ENCODE measurements around the gene ETV1.

Gene ETV1

DNA sequence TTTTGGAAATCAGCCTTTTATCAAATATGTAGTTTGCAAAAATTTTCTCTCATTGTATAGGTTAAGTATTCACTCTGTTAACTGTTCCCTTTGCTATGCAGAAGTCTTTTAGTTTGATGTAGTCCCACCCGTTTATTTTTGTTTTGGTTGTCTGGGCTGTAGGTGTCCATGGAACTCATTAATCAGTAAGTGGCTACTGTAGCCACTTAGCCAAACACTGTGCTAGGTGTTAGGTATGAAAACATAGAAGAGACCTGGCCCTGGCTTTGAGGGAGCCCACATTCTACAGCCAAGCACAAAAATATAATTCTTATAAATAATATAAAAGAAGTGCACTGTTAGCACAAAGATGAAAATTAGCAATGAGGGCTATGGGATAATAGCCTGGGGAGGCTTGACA, 133.5 kb downstream of the ETV1 start:
- no peaks in the 10 kb centered on the region for H3K36me3 ChIP-seq (ENCODE audit: control insufficient read depth, insufficient read depth, low read length)
- no peaks in the 10 kb centered on the region for H3K27me3 ChIP-seq (ENCODE audit: control insufficient read depth, insufficient read depth, low read length)
- no peak overlapping the region for H3K4me3 ChIP-seq (ENCODE audit: low read length)
- no peak overlapping the region for H3K9ac ChIP-seq (ENCODE audit: low read length)
- no peaks in the 10 kb centered on the region for H3K9me3 ChIP-seq (ENCODE audit: control insufficient read depth, low read length)
- no peaks in the 10 kb centered on the region for H3K4me1 ChIP-seq (ENCODE audit: control insufficient read depth, insufficient read depth, low read length)

DNA sequence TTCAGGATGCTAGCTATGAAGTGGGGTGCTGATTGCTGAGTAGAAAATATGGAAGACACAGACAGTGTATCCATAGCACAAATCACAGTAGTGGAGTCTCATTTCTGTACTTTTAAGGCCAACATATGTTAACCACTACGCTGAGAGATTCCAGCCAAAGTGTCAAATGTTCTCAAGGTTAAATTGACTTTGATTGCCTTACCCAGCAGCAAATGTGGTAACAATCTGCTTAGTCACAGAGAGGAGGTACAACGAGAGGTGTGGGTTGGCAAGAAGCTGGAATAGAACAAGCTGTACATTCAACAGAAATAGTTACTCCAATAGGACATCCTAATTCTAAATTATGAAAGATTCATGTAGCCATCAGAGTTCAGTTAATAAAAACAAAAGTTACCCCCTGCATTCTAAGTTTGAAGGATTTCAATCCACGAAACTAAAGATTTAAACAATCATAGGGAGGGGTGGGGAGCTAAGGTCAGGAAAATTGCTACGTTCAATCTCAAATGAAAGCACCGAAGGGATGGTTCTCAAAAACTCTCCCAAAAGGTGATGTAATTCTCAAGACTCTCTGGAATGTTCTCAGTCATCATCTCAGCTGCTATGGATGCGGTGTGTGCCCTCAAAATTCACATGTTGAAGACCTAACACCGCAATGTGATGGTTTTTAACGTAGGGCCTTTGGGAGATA, 137.0 kb downstream of the ETV1 start:
- Histone ChIP-seq H3K4me3 (ENCODE audit: low read length) (no peak overlapping the region), H3K9ac (ENCODE audit: low read length) (no peak overlapping the region), H3K27me3 (ENCODE audit: control insufficient read depth, insufficient read depth, low read length) (no peaks in the 10 kb centered on the region), H3K9me3 (ENCODE audit: control insufficient read depth, low read length) (no peaks in the 10 kb centered on the region), H3K4me1 (ENCODE audit: control insufficient read depth, insufficient read depth, low read length) (no peaks in the 10 kb centered on the region), H3K36me3 (ENCODE audit: control insufficient read depth, insufficient read depth, low read length) (no peaks in the 10 kb centered on the region)

DNA sequence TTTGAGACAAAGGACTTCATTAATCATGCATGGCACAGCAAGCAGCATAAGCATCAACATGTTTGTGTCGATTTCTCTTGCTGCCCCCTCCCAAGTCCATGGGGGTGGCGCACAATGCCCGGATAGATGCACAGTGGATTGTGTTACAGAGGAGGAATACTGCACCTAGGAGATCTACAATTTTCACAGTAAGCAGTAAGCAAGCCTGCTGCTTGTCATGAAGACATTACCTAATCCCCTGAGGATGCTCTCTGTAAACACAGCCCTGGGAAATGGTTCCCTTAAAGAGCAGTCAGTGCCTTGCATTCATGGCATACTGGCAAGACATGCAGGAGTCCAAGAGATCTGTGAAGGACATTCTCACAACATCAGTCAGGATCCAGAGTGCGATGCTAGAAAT, 137.7 kb downstream of the ETV1 start:
- Histone ChIP-seq H3K9me3 (ENCODE audit: control insufficient read depth, low read length) (no peaks in the 10 kb centered on the region), H3K27me3 (ENCODE audit: control insufficient read depth, insufficient read depth, low read length) (no peaks in the 10 kb centered on the region), H3K36me3 (ENCODE audit: control insufficient read depth, insufficient read depth, low read length) (no peaks in the 10 kb centered on the region), H3K4me1 (ENCODE audit: control insufficient read depth, insufficient read depth, low read length) (no peaks in the 10 kb centered on the region), H3K4me3 (ENCODE audit: low read length) (no peak overlapping the region), H3K9ac (ENCODE audit: low read length) (no peak overlapping the region)

DNA sequence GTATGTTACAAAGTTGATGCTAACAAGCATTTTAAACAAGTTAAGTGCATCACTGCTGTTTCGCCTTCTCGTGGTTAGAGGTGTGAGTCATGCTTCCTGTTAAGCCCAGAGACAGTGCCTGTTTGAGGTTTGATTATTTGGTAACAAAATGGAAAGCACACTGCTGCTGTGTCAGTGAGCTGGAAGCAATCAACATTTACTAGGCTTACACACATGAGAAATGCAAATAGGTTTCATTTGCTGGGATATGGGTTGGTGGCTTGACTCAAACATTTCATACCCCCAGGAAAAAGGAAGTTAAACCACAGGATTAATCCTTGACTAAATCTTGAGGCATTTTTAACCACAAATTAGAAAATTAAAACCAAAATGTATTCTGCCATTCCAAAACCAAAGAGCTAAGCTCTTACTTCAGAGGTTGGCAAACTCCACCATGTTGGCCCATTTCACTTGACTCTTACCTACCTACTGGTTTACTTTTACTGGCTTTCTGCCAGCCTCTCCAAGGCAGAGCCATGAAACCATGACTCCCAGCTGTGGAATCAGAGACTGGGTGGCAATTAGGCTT, 139.2 kb downstream of the ETV1 start:
- Histone ChIP-seq H3K27me3 (ENCODE audit: control insufficient read depth, insufficient read depth, low read length) (no peaks in the 10 kb centered on the region), H3K4me3 (ENCODE audit: low read length) (no peak overlapping the region), H3K4me1 (ENCODE audit: control insufficient read depth, insufficient read depth, low read length) (no peaks in the 10 kb centered on the region), H3K9me3 (ENCODE audit: control insufficient read depth, low read length) (no peaks in the 10 kb centered on the region), H3K36me3 (ENCODE audit: control insufficient read depth, insufficient read depth, low read length) (no peaks in the 10 kb centered on the region), H3K9ac (ENCODE audit: low read length) (no peak overlapping the region)

DNA sequence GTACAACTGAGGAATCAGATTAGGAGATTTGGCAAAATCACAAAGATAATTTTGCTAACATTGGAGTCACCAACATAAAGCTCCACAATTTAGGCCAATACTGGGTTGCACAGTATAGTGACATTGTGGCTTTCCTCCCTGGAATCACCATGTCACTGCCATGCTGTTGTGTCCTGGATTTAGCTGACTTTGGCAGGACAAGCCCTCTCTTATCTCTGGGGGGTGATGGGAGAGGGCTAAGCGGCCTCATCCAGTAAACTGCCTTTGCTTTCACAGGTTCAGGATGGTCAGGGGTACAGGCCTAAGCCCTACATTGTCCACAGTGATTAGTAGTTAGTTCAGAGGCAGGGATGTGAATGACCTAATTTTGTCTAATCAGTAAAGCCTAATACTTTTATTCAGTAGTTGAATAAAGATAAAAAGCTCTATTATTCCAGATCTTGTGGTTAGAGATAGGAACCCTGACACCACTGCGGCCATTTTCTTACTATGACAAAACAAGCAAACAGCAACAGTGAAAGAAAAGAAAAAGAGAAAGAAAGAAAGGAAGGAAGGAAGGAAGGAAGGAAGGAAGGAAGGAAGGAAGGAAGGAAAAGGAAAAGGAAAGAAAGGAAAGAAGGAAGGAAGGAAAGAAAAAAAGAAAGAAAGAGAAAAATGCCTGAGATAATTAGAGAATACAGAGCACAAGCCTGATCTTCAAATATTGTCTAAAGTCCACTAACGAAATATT, 140.1 kb downstream of the ETV1 start:
- H3K36me3 ChIP-seq (ENCODE audit: control insufficient read depth, insufficient read depth, low read length): no peaks in the 10 kb centered on the region
- H3K9me3 ChIP-seq (ENCODE audit: control insufficient read depth, low read length): no peaks in the 10 kb centered on the region
- H3K4me1 ChIP-seq (ENCODE audit: control insufficient read depth, insufficient read depth, low read length): no peaks in the 10 kb centered on the region
- no peak overlapping the region for H3K4me3 ChIP-seq (ENCODE audit: low read length)
- H3K9ac ChIP-seq (ENCODE audit: low read length): no peak overlapping the region
- H3K27me3 ChIP-seq (ENCODE audit: control insufficient read depth, insufficient read depth, low read length): no peaks in the 10 kb centered on the region

DNA sequence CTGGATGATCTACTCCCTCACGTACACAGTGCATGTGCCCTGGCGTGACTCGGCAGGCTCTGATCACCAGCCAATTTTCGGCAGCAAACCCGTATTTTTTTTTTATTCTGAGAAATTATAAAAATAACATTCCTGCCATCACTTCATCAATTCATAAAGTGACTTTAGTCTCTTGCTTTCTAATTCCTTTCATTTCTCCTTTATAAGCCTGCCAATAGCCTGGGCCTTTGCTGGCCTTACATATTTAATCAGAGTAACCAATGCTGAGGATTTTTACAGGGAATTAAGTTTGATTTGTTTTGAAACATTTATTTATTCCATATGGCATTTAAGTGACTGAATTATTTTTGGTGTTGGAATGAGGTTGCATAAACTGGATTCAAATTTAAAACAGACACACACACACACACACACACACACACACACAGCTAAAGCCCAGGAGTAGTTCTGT, 140.8 kb downstream of the ETV1 start:
- H3K27me3 ChIP-seq (ENCODE audit: control insufficient read depth, insufficient read depth, low read length): no peaks in the 10 kb centered on the region
- no peaks in the 10 kb centered on the region for H3K4me1 ChIP-seq (ENCODE audit: control insufficient read depth, insufficient read depth, low read length)
- no peak overlapping the region for H3K9ac ChIP-seq (ENCODE audit: low read length)
- H3K4me3 ChIP-seq (ENCODE audit: low read length): no peak overlapping the region
- no peaks in the 10 kb centered on the region for H3K36me3 ChIP-seq (ENCODE audit: control insufficient read depth, insufficient read depth, low read length)
- no peaks in the 10 kb centered on the region for H3K9me3 ChIP-seq (ENCODE audit: control insufficient read depth, low read length)

DNA sequence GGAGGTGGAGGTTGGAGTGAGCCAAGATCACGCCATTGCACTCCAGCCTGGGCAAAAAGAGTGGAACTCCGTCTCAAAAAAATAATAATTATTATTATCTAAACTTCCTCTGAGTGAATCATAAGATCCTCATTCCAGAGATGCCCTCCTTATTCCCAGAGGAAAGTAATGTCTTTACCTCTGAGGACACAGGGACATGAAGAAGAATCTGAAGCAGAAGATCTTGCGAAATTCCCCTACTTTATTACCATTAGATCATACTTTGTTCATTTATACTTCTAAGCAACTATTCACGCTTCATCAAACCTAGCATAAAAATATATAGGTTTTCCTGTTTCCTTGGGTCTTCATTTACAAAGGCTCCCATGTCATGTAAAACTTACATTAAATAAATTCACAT, 143.1 kb downstream of the ETV1 start:
- H3K4me3 ChIP-seq (ENCODE audit: low read length): no peak overlapping the region
- H3K4me1 ChIP-seq (ENCODE audit: control insufficient read depth, insufficient read depth, low read length): no peaks in the 10 kb centered on the region

DNA sequence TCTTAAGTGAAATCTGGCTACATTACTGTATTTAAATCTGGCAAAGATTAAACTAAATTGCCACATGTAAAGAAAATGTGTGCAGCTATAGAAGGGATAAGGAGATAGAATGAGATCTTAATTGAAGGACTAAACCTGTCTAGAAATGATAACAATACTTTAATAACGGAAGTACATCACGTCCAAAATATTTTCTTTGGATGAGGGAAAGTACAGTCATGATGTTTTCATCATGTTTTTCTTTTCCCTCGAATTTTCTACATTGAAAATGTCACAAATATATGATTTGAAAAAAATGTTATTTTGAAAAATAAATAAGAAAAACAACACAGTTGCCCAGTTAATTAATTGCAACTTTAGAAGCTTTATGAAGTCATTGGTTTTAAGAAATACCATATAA, 143.9 kb downstream of the ETV1 start:
- no peaks in the 10 kb centered on the region for H3K4me1 ChIP-seq (ENCODE audit: control insufficient read depth, insufficient read depth, low read length)
- no peak overlapping the region for H3K4me3 ChIP-seq (ENCODE audit: low read length)
- no peak overlapping the region for H3K9ac ChIP-seq (ENCODE audit: low read length)
- H3K36me3 ChIP-seq (ENCODE audit: control insufficient read depth, insufficient read depth, low read length): no peaks in the 10 kb centered on the region
- no peaks in the 10 kb centered on the region for H3K9me3 ChIP-seq (ENCODE audit: control insufficient read depth, low read length)
- no peaks in the 10 kb centered on the region for H3K27me3 ChIP-seq (ENCODE audit: control insufficient read depth, insufficient read depth, low read length)

More for the DNA sequence above, 143.1 kb downstream of the ETV1 start:
- Histone ChIP-seq H3K9me3 (ENCODE audit: control insufficient read depth, low read length) (no peaks in the 10 kb centered on the region), H3K36me3 (ENCODE audit: control insufficient read depth, insufficient read depth, low read length) (no peaks in the 10 kb centered on the region), H3K27me3 (ENCODE audit: control insufficient read depth, insufficient read depth, low read length) (no peaks in the 10 kb centered on the region), H3K9ac (ENCODE audit: low read length) (no peak overlapping the region)

DNA sequence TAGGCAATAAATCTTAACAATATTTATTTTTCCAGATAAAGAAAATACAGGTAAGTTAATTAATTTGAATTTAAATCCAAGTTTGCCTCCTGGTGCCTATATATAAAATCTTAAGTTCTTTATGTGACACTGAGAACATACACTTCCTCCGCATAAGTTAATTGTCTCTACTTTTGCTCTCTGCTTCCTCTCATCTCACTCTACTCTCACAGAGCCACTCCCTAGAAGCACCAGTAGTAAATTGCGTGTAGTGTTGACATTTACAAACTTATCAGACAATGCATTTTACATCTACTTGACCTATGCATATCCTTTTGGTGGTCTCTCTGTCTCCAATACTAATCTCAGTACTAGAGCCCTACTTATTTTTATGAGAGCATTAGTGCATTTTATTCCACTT, 144.5 kb downstream of the ETV1 start:
- no peaks in the 10 kb centered on the region for H3K9me3 ChIP-seq (ENCODE audit: control insufficient read depth, low read length)
- H3K4me1 ChIP-seq (ENCODE audit: control insufficient read depth, insufficient read depth, low read length): no peaks in the 10 kb centered on the region
- H3K9ac ChIP-seq (ENCODE audit: low read length): no peak overlapping the region
- no peaks in the 10 kb centered on the region for H3K36me3 ChIP-seq (ENCODE audit: control insufficient read depth, insufficient read depth, low read length)
- no peaks in the 10 kb centered on the region for H3K27me3 ChIP-seq (ENCODE audit: control insufficient read depth, insufficient read depth, low read length)
- no peak overlapping the region for H3K4me3 ChIP-seq (ENCODE audit: low read length)

DNA sequence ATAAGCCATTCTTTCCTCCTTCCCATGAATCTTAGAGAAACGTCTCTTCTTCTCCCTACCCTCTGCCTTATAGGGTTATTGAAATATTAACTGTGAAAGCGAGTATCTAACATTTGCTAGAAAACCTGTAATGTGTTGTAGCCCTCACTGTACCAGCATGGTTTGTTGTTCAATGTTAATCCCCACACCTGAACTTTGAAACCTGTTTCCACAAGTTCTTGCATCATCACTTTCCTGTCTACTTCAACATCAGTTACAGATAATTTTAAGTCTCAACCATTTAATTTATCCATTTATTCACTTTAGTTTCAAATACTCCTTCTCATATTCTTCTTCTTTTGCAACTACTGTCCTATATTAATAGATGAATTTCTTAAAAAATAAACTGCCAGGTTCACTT, 148.2 kb downstream of the ETV1 start:
- Histone ChIP-seq H3K27me3 (ENCODE audit: control insufficient read depth, insufficient read depth, low read length) (no peaks in the 10 kb centered on the region), H3K9ac (ENCODE audit: low read length) (no peak overlapping the region), H3K4me1 (ENCODE audit: control insufficient read depth, insufficient read depth, low read length) (no peaks in the 10 kb centered on the region), H3K4me3 (ENCODE audit: low read length) (no peak overlapping the region), H3K9me3 (ENCODE audit: control insufficient read depth, low read length) (no peaks in the 10 kb centered on the region), H3K36me3 (ENCODE audit: control insufficient read depth, insufficient read depth, low read length) (no peaks in the 10 kb centered on the region)
